NCI-H1105 (cell line): ENCODE measurements around the gene OXCT1.
A peak's percentile ranks its signal among the peaks of the same experiment; 100 is the strongest.
"Not testable (repeated sequence)": the region's sequence is repeated elsewhere in the genome, so short reads cannot be mapped to it uniquely, and the experiment has no call there.

Source experiments
- DNase-seq: peaks from one replicate; lab custom pipeline; 2025; lab: John Stamatoyannopoulos, UW

Gene OXCT1

GRCh38 chr5:41874512-41875060 is 4.4 kb upstream of the OXCT1 start:
- DNase-seq, result no peak

- DNase-seq, result no peak
Observed at GRCh38 chr5:41871852-41872251, 1.6 kb upstream of the OXCT1 start.

- no peak for DNase-seq
Observed at GRCh38 chr5:41870627-41871048, 413 bp upstream of the OXCT1 start.

- DNase-seq, result no peak
Observed at GRCh38 chr5:41869151-41869723, 988 bp downstream of the OXCT1 start.

GRCh38 chr5:41863871-41864486 is 6.2 kb downstream of the OXCT1 start:
- DNase-seq, result no peak

- no peak for DNase-seq
Observed at GRCh38 chr5:41858890-41859289, 11.3 kb downstream of the OXCT1 start.

GRCh38 chr5:41857989-41858388 is 12.2 kb downstream of the OXCT1 start:
- DNase-seq, result no peak

GRCh38 chr5:41856644-41857491 is 13.4 kb downstream of the OXCT1 start:
- DNase-seq, result peak; percentile 62

GRCh38 chr5:41852293-41852692 is 17.9 kb downstream of the OXCT1 start:
- DNase-seq, result no peak

GRCh38 chr5:41851116-41851515 is 19.1 kb downstream of the OXCT1 start:
- no peak for DNase-seq

- no peak for DNase-seq
Observed at GRCh38 chr5:41848983-41849382, 21.2 kb downstream of the OXCT1 start.

- DNase-seq, result not testable (repeated sequence)
Observed at GRCh38 chr5:41845751-41846150, 24.5 kb downstream of the OXCT1 start.

- no peak for DNase-seq
Observed at GRCh38 chr5:41844502-41844901, 25.7 kb downstream of the OXCT1 start.

- peak; percentile 52 for DNase-seq
Observed at GRCh38 chr5:41843456-41844370, 26.5 kb downstream of the OXCT1 start.

- no peak for DNase-seq
Observed at GRCh38 chr5:41842777-41843176, 27.4 kb downstream of the OXCT1 start.

- no peak for DNase-seq
Observed at GRCh38 chr5:41841325-41841724, 28.9 kb downstream of the OXCT1 start.

GRCh38 chr5:41840251-41840650 is 30.0 kb downstream of the OXCT1 start:
- DNase-seq, result no peak

- DNase-seq, result no peak
Observed at GRCh38 chr5:41837793-41838192, 32.4 kb downstream of the OXCT1 start.

- no peak for DNase-seq
Observed at GRCh38 chr5:41835645-41836044, 34.6 kb downstream of the OXCT1 start.

- no peak for DNase-seq
Observed at GRCh38 chr5:41834506-41834905, 35.7 kb downstream of the OXCT1 start.

GRCh38 chr5:41832430-41832829 is 37.8 kb downstream of the OXCT1 start:
- no peak for DNase-seq

- DNase-seq, result no peak
Observed at GRCh38 chr5:41831155-41831554, 39.1 kb downstream of the OXCT1 start.
